ENCODE measurements around the gene ZNF593.

The ZNF593 gene

GRCh38 chr1:26184086-26184485, 14.4 kb downstream of the ZNF593 start:
- no peak for TF ChIP-seq CTCF (IDR thresholded peaks at IDR 0.05; ENCODE audit: insufficient read depth, missing control alignments)
- FAIRE-seq: no peak
- no peak for DNase-seq (ENCODE audit: insufficient read length, low spot score)

GRCh38 chr1:26184883-26185282, 15.2 kb downstream of the ZNF593 start:
- DNase-seq (ENCODE audit: insufficient read length, low spot score) (no peak), FAIRE-seq (no peak)
- TF ChIP-seq CTCF (IDR thresholded peaks at IDR 0.05; ENCODE audit: insufficient read depth, missing control alignments): no peak

GRCh38 chr1:26187882-26188281, 18.2 kb downstream of the ZNF593 start:
- no peak for DNase-seq (ENCODE audit: insufficient read length, low spot score)
- TF ChIP-seq CTCF (IDR thresholded peaks at IDR 0.05; ENCODE audit: insufficient read depth, missing control alignments): no peak
- FAIRE-seq: no peak

GRCh38 chr1:26188477-26188876, 18.8 kb downstream of the ZNF593 start:
- FAIRE-seq: no peak
- TF ChIP-seq CTCF (IDR thresholded peaks at IDR 0.05; ENCODE audit: insufficient read depth, missing control alignments): no peak
- no peak for DNase-seq (ENCODE audit: insufficient read length, low spot score)

- TF ChIP-seq CTCF (IDR thresholded peaks at IDR 0.05; ENCODE audit: insufficient read depth, missing control alignments): no peak
- FAIRE-seq: no peak
- DNase-seq (ENCODE audit: insufficient read length, low spot score): no peak
Observed at GRCh38 chr1:26189331-26189730, 19.6 kb downstream of the ZNF593 start.

- FAIRE-seq: no peak
- TF ChIP-seq CTCF (IDR thresholded peaks at IDR 0.05; ENCODE audit: insufficient read depth, missing control alignments): no peak
- DNase-seq (ENCODE audit: insufficient read length, low spot score): no peak
Observed at GRCh38 chr1:26189751-26190275, 20.1 kb downstream of the ZNF593 start.

GRCh38 chr1:26190373-26190987, 20.8 kb downstream of the ZNF593 start, which contains the start of gene CATSPER4:
Gene CATSPER4 (plus strand): TSS chr1:26190602. CDS start chr1:26190628, 26 bp downstream.
- no peak for FAIRE-seq
- DNase-seq (ENCODE audit: insufficient read length, low spot score): no peak
- TF ChIP-seq CTCF (IDR thresholded peaks at IDR 0.05; ENCODE audit: insufficient read depth, missing control alignments): peak; percentile 22

All from D721Med (cell line).